ENCODE data around the gene CHRNA7. TPM values are rescaled to one million over a fixed set of nuclear protein-coding genes. Genes with fewer than 3 reads are reported as not detected.

The CHRNA7 gene
- total RNA-seq, 1 donor from 2014 or later = 5.3 TPM

GRCh38 chr15:32060706-32061105, 30.4 kb downstream of the CHRNA7 start:
- H3K4me3 Mint-ChIP-seq = no peak overlapping the region
- H3K9me3 Mint-ChIP-seq = no peaks in the 10 kb centered on the region
- H3K4me1 Mint-ChIP-seq (ENCODE audit: unreplicated experiment) = no peaks in the 10 kb centered on the region
- H3K27me3 Mint-ChIP-seq = no peaks in the 10 kb centered on the region
- DNase-seq (ENCODE audit: extremely low spot score, unreplicated experiment) = no peak
- no peaks in the 10 kb centered on the region for H3K36me3 Mint-ChIP-seq
- H3K27ac Mint-ChIP-seq = no peak overlapping the region
- TF ChIP-seq CTCF (conservative IDR thresholded peaks at IDR 0.05) = no peak

- Mint-ChIP-seq H3K36me3 (no peaks in the 10 kb centered on the region), H3K27me3 (no peaks in the 10 kb centered on the region), H3K4me1 (ENCODE audit: unreplicated experiment) (no peaks in the 10 kb centered on the region), H3K9me3 (peaks cover 15% of the 10 kb centered on the region), H3K27ac (no peak overlapping the region), H3K4me3 (no peak overlapping the region)
- TF ChIP-seq CTCF (conservative IDR thresholded peaks at IDR 0.05) = no peak
- no peak for DNase-seq (ENCODE audit: extremely low spot score, unreplicated experiment)
Measured at GRCh38 chr15:32067115-32067514, 36.8 kb downstream of the CHRNA7 start.

GRCh38 chr15:32089851-32090359, 59.6 kb downstream of the CHRNA7 start:
- no peak overlapping the region for H3K4me3 Mint-ChIP-seq
- peaks cover 4% of the 10 kb centered on the region for H3K9me3 Mint-ChIP-seq
- DNase-seq (ENCODE audit: extremely low spot score, unreplicated experiment) = no peak
- no peak overlapping the region for H3K27ac Mint-ChIP-seq
- no peaks in the 10 kb centered on the region for H3K27me3 Mint-ChIP-seq
- no peaks in the 10 kb centered on the region for H3K4me1 Mint-ChIP-seq (ENCODE audit: unreplicated experiment)
- TF ChIP-seq CTCF (conservative IDR thresholded peaks at IDR 0.05) = no peak
- H3K36me3 Mint-ChIP-seq = no peaks in the 10 kb centered on the region

- H3K9me3 Mint-ChIP-seq = peaks cover 4% of the 10 kb centered on the region
- H3K4me3 Mint-ChIP-seq = no peak overlapping the region
- no peak for DNase-seq (ENCODE audit: extremely low spot score, unreplicated experiment)
- H3K36me3 Mint-ChIP-seq = no peaks in the 10 kb centered on the region
- TF ChIP-seq CTCF (conservative IDR thresholded peaks at IDR 0.05) = no peak
- H3K4me1 Mint-ChIP-seq (ENCODE audit: unreplicated experiment) = no peaks in the 10 kb centered on the region
- H3K27me3 Mint-ChIP-seq = no peaks in the 10 kb centered on the region
- no peak overlapping the region for H3K27ac Mint-ChIP-seq
Measured at GRCh38 chr15:32091505-32092380, 61.4 kb downstream of the CHRNA7 start.

GRCh38 chr15:32096213-32096612, 65.9 kb downstream of the CHRNA7 start:
- H3K4me1 Mint-ChIP-seq (ENCODE audit: unreplicated experiment) = peaks cover 10% of the 10 kb centered on the region
- H3K27ac Mint-ChIP-seq = no peak overlapping the region
- TF ChIP-seq CTCF (conservative IDR thresholded peaks at IDR 0.05) = no peak
- H3K4me3 Mint-ChIP-seq = no peak overlapping the region
- DNase-seq (ENCODE audit: extremely low spot score, unreplicated experiment) = no peak
- no peaks in the 10 kb centered on the region for H3K36me3 Mint-ChIP-seq
- no peaks in the 10 kb centered on the region for H3K9me3 Mint-ChIP-seq
- no peaks in the 10 kb centered on the region for H3K27me3 Mint-ChIP-seq
